Natural killer cell (primary cell): ENCODE data around the gene PARD3B. TPM values are rescaled to one million over a fixed set of nuclear protein-coding genes. Genes with fewer than 3 reads are reported as not detected.
"Not testable (repeated sequence)": the region's sequence is repeated elsewhere in the genome, so short reads cannot be mapped to it uniquely, and the experiment has no call there.

Experiments used
- ATAC-seq, 3 donors: fragments of 150-1000 bp in 2 of 3; fragments of 200-7000 bp in 1 of 3; cut with Tn5 transposase; 1 replicate in 1 of 3; 2 replicates in 2 of 3; pipeline ENCODE4 v1.10.0; 2021; ENCODE audit warnings: mild to moderate bottlenecking in 2 of 3, moderate library complexity in 2 of 3
- DNase-seq, 2 donors: peaks; one replicate each; pipeline versions ENCODE4 v3.0.0 to v3.0.0-alpha.2; 2013 to 2021; ENCODE audit warnings: mixed read lengths in 1 of 2
- H3K27ac ChIP-seq: one replicate; pipeline ENCODE4 v1.5.1; 2013; ENCODE audit warnings: mild to moderate bottlenecking, low read length
- H3K27me3 ChIP-seq: one replicate; pipeline ENCODE4 v1.6.1; 2013; ENCODE audit warnings: low read length; ENCODE audit not compliant: control insufficient read depth, insufficient read depth
- H3K36me3 ChIP-seq: one replicate; pipeline ENCODE4 v1.6.1; 2013; ENCODE audit warnings: low read length; ENCODE audit not compliant: control insufficient read depth, insufficient read depth
- H3K4me1 ChIP-seq: one replicate; pipeline ENCODE4 v1.6.1; 2013; ENCODE audit warnings: low read length; ENCODE audit not compliant: control insufficient read depth, insufficient read depth
- H3K4me3 ChIP-seq: one replicate; pipeline ENCODE4 v1.5.1; 2013; ENCODE audit warnings: low read length
- H3K9me3 ChIP-seq: one replicate; pipeline ENCODE4 v1.6.1; 2013; ENCODE audit warnings: low read length; ENCODE audit not compliant: control insufficient read depth, insufficient read depth
- H3K27ac Mint-ChIP-seq, 2 donors: one replicate each; pipeline ENCODE4 v1.8.0; 2022; ENCODE audit warnings: mild to moderate bottlenecking in 2 of 2, mixed read lengths in 2 of 2, moderate library complexity in 1 of 2
- H3K27me3 Mint-ChIP-seq, 2 donors: one replicate each; pipeline ENCODE4 v1.8.0; 2022; ENCODE audit warnings: low read depth in 2 of 2, mixed read lengths in 2 of 2
- H3K36me3 Mint-ChIP-seq: one replicate; pipeline ENCODE4 v1.8.0; 2022; ENCODE audit warnings: mixed read lengths
- H3K4me1 Mint-ChIP-seq, 2 donors: one replicate each; pipeline ENCODE4 v1.8.0; 2022; ENCODE audit warnings: mixed read lengths in 2 of 2
- H3K4me3 Mint-ChIP-seq: one replicate; pipeline ENCODE4 v1.8.0; 2022; ENCODE audit warnings: mild to moderate bottlenecking, moderate library complexity, mixed read lengths
- H3K9me3 Mint-ChIP-seq, 2 donors: one replicate each; pipeline ENCODE4 v1.8.0; 2022; ENCODE audit warnings: mixed read lengths in 2 of 2
- CTCF ChIP-seq: fragments of 200-600 bp; IDR thresholded peaks from one replicate; pipeline ENCODE4 v1.8.0; 2022; ENCODE audit warnings: antibody characterized with exemption
- WGBS: methylation state at CpG from one replicate; pipeline ENCODE4 v1.1.7; 2013; ENCODE audit warnings: missing lambda C conversion rate; ENCODE audit not compliant: insufficient coverage; 5-methylcytosine and 5-hydroxymethylcytosine counted together
- intact Hi-C: fragments of 100-400 bp; cut with micrococcal nuclease; formaldehyde crosslinking; loops from one replicate; pipeline ENCODE4 v1.14.2; 2022
- total RNA-seq, 4 donors: library from RNA; stranded (reverse); fragments of 120-200 nt in 1 of 4; gene quantifications; one replicate each; pipeline versions ENCODE4 v1.2.3 to v1.2.4, GENCODE V29; 2013 to 2022

The PARD3B gene
- total RNA-seq, 3 donors from 2014 or later (not counting 1 experiment from before 2014, with no cell fraction given), result 0.13 to 0.45 TPM; not detected in 1

GRCh38 chr2:204551512-204551863 lies 6.2 kb downstream of the PARD3B start:
- no peaks in the 10 kb centered on the region for H3K4me1 ChIP-seq
- H3K4me3 ChIP-seq, result no peak overlapping the region
- DNase-seq (no peak), ATAC-seq (no peak)
- H3K27me3 ChIP-seq, result no peaks in the 10 kb centered on the region
- H3K27ac Mint-ChIP-seq, result no peak overlapping the region
- no peaks in the 10 kb centered on the region for H3K9me3 Mint-ChIP-seq
- H3K4me1 Mint-ChIP-seq, result no peaks in the 10 kb centered on the region
- H3K36me3 ChIP-seq, result no peaks in the 10 kb centered on the region
- intact Hi-C loops, result no loop called here
- no peak for TF ChIP-seq CTCF
- H3K9me3 ChIP-seq, result no peaks in the 10 kb centered on the region
- 92% methylated on average over 3 of the region's 3 CpGs for WGBS
- H3K36me3 Mint-ChIP-seq, result no peaks in the 10 kb centered on the region
- H3K27ac ChIP-seq, result no peak overlapping the region
- H3K4me3 Mint-ChIP-seq, result no peak overlapping the region
- H3K27me3 Mint-ChIP-seq, result peaks cover 0 to 8% of the 10 kb centered on the region in 2 donors

GRCh38 chr2:204557604-204558003 lies 12.3 kb downstream of the PARD3B start:
- no peaks in the 10 kb centered on the region for H3K9me3 ChIP-seq
- TF ChIP-seq CTCF, result no peak
- WGBS, result no CpG with 5 or more reads among the region's 1 CpG
- Mint-ChIP-seq H3K27me3 (no peaks in the 10 kb centered on the region), H3K36me3 (no peaks in the 10 kb centered on the region), H3K4me3 (no peak overlapping the region), H3K9me3 (peaks cover 0 to 4% of the 10 kb centered on the region in 2 donors), H3K4me1 (no peaks in the 10 kb centered on the region), H3K27ac (no peak overlapping the region)
- no peak for ATAC-seq
- no peaks in the 10 kb centered on the region for H3K36me3 ChIP-seq
- no peaks in the 10 kb centered on the region for H3K27me3 ChIP-seq
- intact Hi-C loops, result no loop called here
- no peaks in the 10 kb centered on the region for H3K4me1 ChIP-seq
- no peak overlapping the region for H3K27ac ChIP-seq
- DNase-seq, result no peak
- H3K4me3 ChIP-seq, result no peak overlapping the region

GRCh38 chr2:204559358-204559757 lies 14.1 kb downstream of the PARD3B start:
- not testable (repeated sequence) for H3K27me3 ChIP-seq, H3K27ac Mint-ChIP-seq, ATAC-seq

DNA sequence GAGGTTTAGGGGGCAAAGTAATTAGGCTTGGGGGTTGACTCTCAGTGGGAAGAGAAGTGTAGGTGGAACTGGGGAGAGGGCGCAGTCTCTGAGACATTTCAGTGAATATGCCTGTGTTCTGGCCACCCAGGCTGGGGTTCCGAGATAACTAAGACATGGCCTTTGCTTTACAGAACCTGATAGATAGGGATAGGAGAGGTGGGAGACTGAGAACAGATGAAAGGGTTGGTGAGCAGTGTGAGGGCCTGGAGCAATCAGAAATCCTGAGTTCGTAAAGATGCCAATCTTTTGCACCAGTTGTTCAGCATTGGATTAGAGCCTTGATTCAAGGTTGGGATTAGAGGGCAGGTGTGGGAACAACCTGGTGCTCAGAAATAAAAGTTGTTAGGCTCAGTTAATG lies 15.6 kb downstream of the PARD3B start:
- no peak overlapping the region for H3K4me3 Mint-ChIP-seq
- no peak for TF ChIP-seq CTCF
- Histone ChIP-seq H3K36me3 (no peaks in the 10 kb centered on the region), H3K27me3 (no peaks in the 10 kb centered on the region), H3K4me3 (no peak overlapping the region), H3K27ac (no peak overlapping the region), H3K9me3 (no peaks in the 10 kb centered on the region), H3K4me1 (no peaks in the 10 kb centered on the region)
- no peaks in the 10 kb centered on the region for H3K27me3 Mint-ChIP-seq
- ATAC-seq (no peak), DNase-seq (no peak)
- intact Hi-C loops, result no loop called here
- H3K4me1 Mint-ChIP-seq, result no peaks in the 10 kb centered on the region
- WGBS, result 91% methylated on average over 3 of the region's 3 CpGs
- H3K9me3 Mint-ChIP-seq, result peaks cover 3 to 8% of the 10 kb centered on the region in 2 donors
- H3K36me3 Mint-ChIP-seq, result no peaks in the 10 kb centered on the region
- no peak overlapping the region for H3K27ac Mint-ChIP-seq

More at GRCh38 chr2:204559358-204559757, 14.1 kb downstream of the PARD3B start:
- H3K4me3 ChIP-seq, H3K9me3 Mint-ChIP-seq, intact Hi-C loops, H3K36me3 Mint-ChIP-seq, H3K36me3 ChIP-seq, H3K27me3 Mint-ChIP-seq, H3K27ac ChIP-seq, H3K4me1 ChIP-seq, H3K9me3 ChIP-seq, H3K4me1 Mint-ChIP-seq, DNase-seq, H3K4me3 Mint-ChIP-seq: not testable (repeated sequence)
